Astrocyte of the cerebellum (primary cell): ENCODE results near the gene PDE4A.

Experiments used
- DNase-seq: peaks from one replicate; pipeline ENCODE4 v3.0.0-alpha.2; 2011; ENCODE audit warnings: low read depth
- H3K4me3 ChIP-seq: 2 replicates; pipeline ENCODE4 v1.5.1; 2011; ENCODE audit warnings: mild to moderate bottlenecking, low read depth, low read length, moderate library complexity
- in situ Hi-C: cut with HindIII; loops from 2 replicates; pipeline ENCODE4 v1.10.0; 2017; ENCODE audit warnings: low sequenced_read_pairs
- TF ChIP-seq, protein P1 (sequence below): IDR thresholded peaks from 2 replicates; pipeline ENCODE4 v1.5.1; 2012; ENCODE audit warnings: low read length, low read depth, moderate library complexity, mild to moderate bottlenecking; ENCODE audit errors: missing control alignments

PDE4A gene

DNA sequence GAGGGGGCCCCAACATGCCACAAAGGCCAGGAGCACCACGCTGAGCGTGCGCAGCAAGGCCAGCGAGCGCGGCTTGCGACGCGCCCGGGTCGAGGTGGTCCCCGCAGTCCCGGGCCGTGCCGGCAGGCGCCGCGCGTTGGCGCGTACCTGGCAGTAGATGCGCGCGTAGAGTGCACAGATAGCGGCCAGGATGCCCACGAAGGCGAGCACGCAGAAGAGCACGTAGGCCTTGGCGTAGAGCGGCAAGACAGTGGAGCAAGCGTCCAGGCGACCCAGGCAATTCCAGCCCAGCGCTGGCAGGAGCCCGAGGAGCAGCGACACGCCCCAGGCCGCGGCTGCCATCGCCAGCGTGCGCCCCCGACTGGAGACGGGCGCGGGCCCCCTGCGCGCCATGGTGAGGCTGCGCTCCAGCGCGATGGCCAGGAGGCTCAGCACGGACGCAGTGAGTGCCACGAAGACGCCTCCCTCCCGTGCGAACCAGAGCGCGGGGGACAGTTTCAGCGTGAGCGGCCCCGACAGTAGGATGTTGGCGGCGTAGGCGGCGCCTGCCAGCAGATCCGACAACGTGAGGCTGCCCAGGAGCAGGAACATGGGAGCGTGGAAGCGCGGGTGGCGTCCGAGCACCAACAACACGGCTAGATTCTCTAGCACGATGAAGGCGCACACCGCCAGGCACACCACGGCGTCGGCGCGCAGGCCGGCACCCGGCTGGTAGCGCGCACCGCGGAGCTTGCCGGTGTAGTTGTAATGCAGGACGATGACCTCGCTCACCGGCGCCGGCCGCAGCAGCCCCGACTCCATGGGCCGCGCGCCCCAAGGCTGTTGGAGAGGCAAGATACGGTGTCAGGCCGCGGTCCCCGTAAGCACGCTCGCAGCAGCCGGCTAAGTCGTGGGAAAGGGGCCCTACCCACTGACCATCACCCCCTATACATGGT is 94.1 kb downstream of the PDE4A start:
- in situ Hi-C loops: no loop called here
- no peak for DNase-seq
- H3K4me3 ChIP-seq: no peak overlapping the region
- TF ChIP-seq, protein P1, sequence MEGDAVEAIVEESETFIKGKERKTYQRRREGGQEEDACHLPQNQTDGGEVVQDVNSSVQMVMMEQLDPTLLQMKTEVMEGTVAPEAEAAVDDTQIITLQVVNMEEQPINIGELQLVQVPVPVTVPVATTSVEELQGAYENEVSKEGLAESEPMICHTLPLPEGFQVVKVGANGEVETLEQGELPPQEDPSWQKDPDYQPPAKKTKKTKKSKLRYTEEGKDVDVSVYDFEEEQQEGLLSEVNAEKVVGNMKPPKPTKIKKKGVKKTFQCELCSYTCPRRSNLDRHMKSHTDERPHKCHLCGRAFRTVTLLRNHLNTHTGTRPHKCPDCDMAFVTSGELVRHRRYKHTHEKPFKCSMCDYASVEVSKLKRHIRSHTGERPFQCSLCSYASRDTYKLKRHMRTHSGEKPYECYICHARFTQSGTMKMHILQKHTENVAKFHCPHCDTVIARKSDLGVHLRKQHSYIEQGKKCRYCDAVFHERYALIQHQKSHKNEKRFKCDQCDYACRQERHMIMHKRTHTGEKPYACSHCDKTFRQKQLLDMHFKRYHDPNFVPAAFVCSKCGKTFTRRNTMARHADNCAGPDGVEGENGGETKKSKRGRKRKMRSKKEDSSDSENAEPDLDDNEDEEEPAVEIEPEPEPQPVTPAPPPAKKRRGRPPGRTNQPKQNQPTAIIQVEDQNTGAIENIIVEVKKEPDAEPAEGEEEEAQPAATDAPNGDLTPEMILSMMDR: no peak

DNA sequence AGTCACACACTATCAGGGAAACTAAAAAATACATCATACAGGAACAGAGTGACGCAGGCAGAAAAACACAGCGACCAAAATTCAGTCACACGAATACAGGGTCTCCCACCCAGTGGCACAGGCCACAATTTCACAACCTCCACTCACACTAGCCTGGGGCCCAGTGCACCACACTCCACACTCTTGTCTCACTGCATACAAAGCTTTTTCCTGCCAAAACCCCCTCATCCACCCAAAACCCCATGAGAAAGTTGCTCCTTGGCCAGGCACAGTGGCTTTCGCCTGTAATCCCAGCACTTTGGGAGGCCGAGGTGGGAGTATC is 95.7 kb downstream of the PDE4A start:
- no peak overlapping the region for H3K4me3 ChIP-seq
- TF ChIP-seq, protein P1: no peak
- no peak for DNase-seq
- in situ Hi-C loops: no loop called here

DNA sequence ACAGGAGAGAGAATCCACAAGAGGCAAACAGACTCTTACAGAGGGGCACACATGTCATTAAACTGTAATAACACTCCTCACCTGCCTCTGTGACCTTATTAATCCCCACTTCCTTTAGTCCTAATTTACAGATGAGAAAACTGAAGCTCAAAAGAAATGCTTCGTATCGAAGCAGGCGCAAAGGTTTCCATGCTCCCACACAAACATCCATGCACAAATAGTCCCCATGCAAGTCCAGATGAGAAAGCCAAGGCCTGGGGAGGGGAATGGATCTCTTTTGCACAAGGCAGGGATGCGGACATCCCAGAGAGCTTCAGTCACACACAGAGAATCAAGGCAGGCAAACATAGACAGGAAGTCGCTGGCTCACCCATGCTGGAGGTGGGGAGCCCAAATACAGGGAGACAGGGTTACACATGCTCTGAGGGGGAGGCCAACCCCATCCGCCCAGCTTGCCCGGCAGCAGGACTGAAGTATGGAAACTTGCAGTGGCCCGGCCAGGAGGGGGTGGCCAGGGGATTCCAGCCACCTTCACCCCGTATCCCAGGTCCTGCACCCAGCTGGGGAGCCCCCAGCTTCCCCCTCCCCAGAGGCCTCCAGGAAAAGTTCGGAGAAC is 96.4 kb downstream of the PDE4A start:
- peak overlapping the region; percentile 12 for H3K4me3 ChIP-seq
- in situ Hi-C loops: no loop called here
- TF ChIP-seq, protein P1: no peak
- no peak for DNase-seq

DNA sequence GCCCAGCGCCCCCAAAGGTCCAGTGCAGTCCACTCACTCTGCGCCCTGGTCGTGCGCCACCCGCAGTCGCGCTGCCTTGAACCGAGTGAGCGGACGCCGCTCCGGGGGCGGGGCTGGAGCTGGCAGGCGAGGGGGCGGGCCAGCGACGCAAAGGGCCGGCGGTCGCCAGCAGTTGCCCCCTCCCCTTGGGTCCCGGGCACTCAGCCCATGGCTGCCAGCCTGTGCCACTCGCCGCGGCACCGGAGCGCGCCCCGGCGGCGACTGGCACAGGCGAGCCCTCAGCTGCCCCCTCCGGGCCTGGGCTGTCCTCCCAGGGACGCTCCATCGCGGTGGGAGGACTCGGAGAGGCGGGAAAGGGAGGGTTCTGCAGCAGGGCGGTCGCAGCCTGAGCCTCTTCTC is 97.0 kb downstream of the PDE4A start, which contains the start of gene S1PR5:
TSS of gene S1PR5 (minus strand) at position 87 of the 399 bp plus-strand sequence. CDS start 2,436 bp downstream, outside the sequence.
- no peak for DNase-seq
- H3K4me3 ChIP-seq: peak within 1 kb of the TSS; percentile 12
- in situ Hi-C loops: no loop called here
- TF ChIP-seq, protein P1: no peak

DNA sequence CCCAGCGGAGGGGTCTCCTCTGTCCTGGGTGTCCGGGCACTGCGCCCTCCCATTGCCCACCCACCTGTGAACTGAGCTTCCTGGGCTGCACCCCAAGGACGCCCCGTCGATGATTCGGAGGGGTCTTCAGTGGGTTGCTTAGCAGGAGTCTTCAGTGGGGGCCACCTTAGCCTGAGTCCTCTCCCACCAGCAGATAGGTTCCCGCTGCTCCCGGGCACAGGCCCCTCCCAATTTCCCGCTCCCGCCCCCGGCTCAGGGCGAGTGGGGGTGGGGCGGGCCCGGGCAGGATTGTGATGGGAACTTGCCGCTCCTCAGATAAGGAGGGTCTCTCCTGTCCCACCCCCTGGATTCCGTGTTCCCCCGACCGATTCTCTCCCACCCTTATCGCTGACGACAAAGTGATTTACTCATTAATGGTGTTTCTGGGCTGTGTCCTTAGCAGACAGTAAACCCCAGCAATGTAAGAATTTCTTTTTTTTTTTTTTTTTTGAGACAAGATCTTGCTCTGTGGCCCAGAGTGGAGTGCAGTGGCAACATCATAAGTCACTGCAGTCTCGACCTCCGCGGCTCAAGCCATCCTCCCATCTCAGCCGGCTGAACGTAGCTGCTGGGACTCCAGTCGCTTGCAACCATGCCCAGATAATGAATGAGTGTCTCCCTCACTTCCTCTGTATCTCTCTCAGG is 97.6 kb downstream of the PDE4A start:
- TF ChIP-seq, protein P1: no peak
- no peak for DNase-seq
- in situ Hi-C loops: no loop called here
- peak overlapping the region; percentile 12 for H3K4me3 ChIP-seq

DNA sequence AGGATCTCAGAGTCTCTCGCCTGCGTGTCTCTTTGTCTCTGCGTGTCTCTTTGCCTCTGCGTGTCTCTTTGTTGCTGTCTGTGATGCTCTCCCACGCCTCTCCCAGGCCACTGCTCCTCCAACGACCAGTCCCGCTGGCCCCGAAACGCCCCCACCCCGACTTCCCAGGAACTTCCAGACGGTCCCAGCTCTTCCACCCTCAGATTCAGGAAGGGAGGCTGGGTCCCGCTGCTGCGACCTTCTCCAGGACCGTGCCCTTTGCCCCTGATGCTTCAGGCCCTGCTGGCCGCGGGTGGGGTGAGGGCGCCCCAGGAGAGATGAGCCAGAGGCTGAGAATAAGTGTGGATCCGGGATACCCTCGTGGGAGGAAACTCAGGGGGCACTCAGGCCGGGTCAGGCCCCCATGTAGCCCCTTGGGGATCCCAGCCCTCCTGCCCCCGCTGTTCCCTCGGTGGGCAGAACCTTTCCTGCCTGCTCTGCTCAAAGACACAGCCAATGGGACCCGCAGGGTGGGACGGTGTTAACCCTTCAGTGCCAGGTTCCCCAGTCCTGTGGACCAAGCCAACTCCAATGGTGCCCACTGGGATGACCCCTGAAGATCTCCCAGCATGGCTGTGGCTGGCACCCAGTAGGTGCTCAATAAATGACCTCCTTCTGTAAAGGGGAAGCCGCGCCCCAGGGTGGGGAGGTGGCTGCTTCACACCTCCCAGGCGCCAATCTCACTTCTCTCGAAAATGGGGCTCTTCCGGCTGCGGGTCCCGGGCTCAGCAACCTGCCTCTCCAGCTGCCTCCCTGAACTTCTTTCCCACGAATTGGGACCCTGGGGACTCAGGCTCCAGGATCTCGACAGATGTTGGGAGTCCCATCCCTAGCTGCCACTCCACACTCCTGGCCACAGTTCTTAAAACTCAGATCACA is 98.4 kb downstream of the PDE4A start:
- H3K4me3 ChIP-seq: no peak overlapping the region
- TF ChIP-seq, protein P1: no peak
- DNase-seq: no peak
- in situ Hi-C loops: no loop called here
